Keratinocyte (primary cell): ENCODE measurements around the gene TFF1. TPM values are rescaled to one million over a fixed set of nuclear protein-coding genes. Genes with fewer than 3 reads are reported as not detected.

Experiments
- DNase-seq: peaks from one replicate; pipeline ENCODE4 v3.0.0-alpha.2; 2011; ENCODE audit warnings: low read depth, missing footprints, low spot score
- FAIRE-seq: peaks from 2 replicates; lab custom pipeline; 2011; peaks lifted over from hg19 to GRCh38; lab: Jason Lieb, UNC
- H2AFZ ChIP-seq: 2 replicates; pipeline ENCODE4 v1.6.0; 2012; ENCODE audit warnings: low read length, control low read depth, inconsistent platforms; ENCODE audit not compliant: control insufficient read depth
- H3K27ac ChIP-seq: 2 replicates; pipeline ENCODE4 v1.5.1; 2011; ENCODE audit warnings: low read length; ENCODE audit not compliant: control insufficient read depth, insufficient read depth
- H3K27me3 ChIP-seq: 3 replicates; pipeline ENCODE4 v1.6.0; 2011; ENCODE audit warnings: low read length; ENCODE audit not compliant: control insufficient read depth, insufficient read depth; ENCODE audit errors: extremely low read depth
- H3K36me3 ChIP-seq, 2 experiments: 2 replicates in 1 of 2; 3 replicates in 1 of 2; pipeline ENCODE4 v1.5.1; 2011; ENCODE audit warnings: low read length in 2 of 2, mild to moderate bottlenecking in 1 of 2; ENCODE audit not compliant: control insufficient read depth in 2 of 2, insufficient read depth in 2 of 2; ENCODE audit errors: extremely low read depth in 1 of 2
- H3K4me1 ChIP-seq: 3 replicates; pipeline ENCODE4 v1.5.1; 2011; ENCODE audit warnings: low read length; ENCODE audit not compliant: control insufficient read depth, insufficient read depth; ENCODE audit errors: extremely low read depth
- H3K4me2 ChIP-seq: 3 replicates; pipeline ENCODE4 v1.6.0; 2011; ENCODE audit warnings: low read depth, low read length; ENCODE audit not compliant: control insufficient read depth, insufficient read depth; ENCODE audit errors: extremely low read depth
- H3K4me3 ChIP-seq, 3 experiments: fragments of 200-600 bp in 1 of 3; sonication (generic) in 1 of 3; 2 replicates in 2 of 3; 3 replicates in 1 of 3; pipeline ENCODE4 v1.5.1; 2011 to 2016; ENCODE audit warnings: low read length in 3 of 3, mild to moderate bottlenecking in 3 of 3, control low read depth in 2 of 3, inconsistent platforms in 1 of 3, low read depth in 1 of 3, mixed read lengths in 1 of 3, mixed run types in 1 of 3, moderate library complexity in 1 of 3; ENCODE audit not compliant: control insufficient read depth in 2 of 3, insufficient read depth in 2 of 3; ENCODE audit errors: extremely low read depth in 1 of 3
- H3K79me2 ChIP-seq: 2 replicates; pipeline ENCODE4 v1.6.0; 2012; ENCODE audit warnings: low read length; ENCODE audit not compliant: control insufficient read depth, insufficient read depth
- H3K9ac ChIP-seq: 3 replicates; pipeline ENCODE4 v1.6.0; 2011; ENCODE audit warnings: low read length; ENCODE audit not compliant: control insufficient read depth, insufficient read depth; ENCODE audit errors: extremely low read depth
- H3K9me1 ChIP-seq: 3 replicates; pipeline ENCODE4 v1.6.0; 2011; ENCODE audit warnings: low read length; ENCODE audit not compliant: control insufficient read depth, insufficient read depth; ENCODE audit errors: extremely low read depth
- H3K9me3 ChIP-seq: 2 replicates; pipeline ENCODE4 v1.5.1; 2012; ENCODE audit warnings: low read depth, low read length; ENCODE audit not compliant: control insufficient read depth
- H4K20me1 ChIP-seq: 3 replicates; pipeline ENCODE4 v1.6.0; 2011; ENCODE audit warnings: low read length; ENCODE audit not compliant: control insufficient read depth, insufficient read depth; ENCODE audit errors: extremely low read depth
- CTCF ChIP-seq, 3 experiments: IDR thresholded peaks in 1 of 3; conservative IDR thresholded peaks in 1 of 3; optimal IDR thresholded peaks in 1 of 3; 2 replicates in 2 of 3; 3 replicates in 1 of 3; pipeline versions ENCODE3 to v1.5.1; 2011; ENCODE audit warnings: low read length in 3 of 3, mild to moderate bottlenecking in 3 of 3, moderate library complexity in 2 of 3, control low read depth in 1 of 3, inconsistent platforms in 1 of 3; ENCODE audit not compliant: insufficient read depth in 2 of 3; ENCODE audit errors: extremely low read depth in 1 of 3
- EZH2 ChIP-seq: IDR thresholded peaks from one replicate; pipeline ENCODE4 v1.6.1; 2012; ENCODE audit warnings: inconsistent platforms, mild to moderate bottlenecking, low read length, moderate library complexity
- dilution Hi-C: fragments of 300-500 bp; cut with MboI; formaldehyde crosslinking; loops from one replicate; pipeline ENCODE4 v1.7.0; 2020; ENCODE audit warnings: low sequenced_read_pairs; ENCODE audit not compliant: extremely low pct_ligation_motif_present
- polyA plus RNA-seq, 5 experiments: library from polyadenylated mRNA; depleted of rRNA in 3 of 5; stranded (reverse) in 3 of 5; stranded (forward) in 1 of 5; unstranded in 1 of 5; fragments of >200 nt; gene quantifications; 1 replicate in 1 of 5; 2 replicates in 3 of 5; 3 replicates in 1 of 5; pipeline versions ENCODE4 v1.2.1 to v1.2.3, GENCODE V29; 2011 to 2012; ENCODE audit warnings: missing spikeins in 2 of 5, low read depth in 1 of 5, low replicate concordance in 1 of 5

Gene TFF1
- polyA plus RNA-seq, 1 donor (not counting 4 experiments of a cell fraction or from before 2014, with no cell fraction given) = not detected

- dilution Hi-C loops = no loop called here
- no peak for FAIRE-seq
- H3K27ac ChIP-seq = no peak overlapping the region
Observed at GRCh38 chr21:42319376-42319775, 47.0 kb downstream of the TFF1 start.

GRCh38 chr21:42317826-42318746 is 48.2 kb downstream of the TFF1 start:
- Histone ChIP-seq H3K9me1 (no peaks in the 10 kb centered on the region), H3K9me3 (no peaks in the 10 kb centered on the region), H3K9ac (no peak overlapping the region), H3K4me2 (no peak overlapping the region), H3K79me2 (no peaks in the 10 kb centered on the region), H3K27me3 (peaks cover 12% of the 10 kb centered on the region), H4K20me1 (no peaks in the 10 kb centered on the region), H3K27ac (no peak overlapping the region), H3K36me3 (no peaks in the 10 kb centered on the region), H3K4me1 (no peaks in the 10 kb centered on the region), H3K4me3 (no peak overlapping the region), H2AFZ (no peak overlapping the region)
- TF ChIP-seq EZH2 (no peak), CTCF (optimal IDR thresholded peaks at IDR 0.05 in 1 of 3, IDR thresholded peaks at IDR 0.05 in 1 of 3, conservative IDR thresholded peaks at IDR 0.05 in 1 of 3; ENCODE audit: extremely low read depth in 1 of 3, insufficient read depth in 2 of 3, low read length in 3 of 3) (no peak)
- FAIRE-seq (no peak), DNase-seq (no peak)
- dilution Hi-C loops = no loop called here

More at GRCh38 chr21:42319376-42319775, 47.0 kb downstream of the TFF1 start:
- no peak overlapping the region for H2AFZ ChIP-seq
- DNase-seq = no peak
- H3K36me3 ChIP-seq = no peaks in the 10 kb centered on the region
- H3K9ac ChIP-seq = no peak overlapping the region
- no peaks in the 10 kb centered on the region for H4K20me1 ChIP-seq
- no peak overlapping the region for H3K4me3 ChIP-seq
- no peaks in the 10 kb centered on the region for H3K4me1 ChIP-seq
- H3K27me3 ChIP-seq = peaks cover 12% of the 10 kb centered on the region
- no peaks in the 10 kb centered on the region for H3K9me1 ChIP-seq
- no peaks in the 10 kb centered on the region for H3K9me3 ChIP-seq
- TF ChIP-seq EZH2 (no peak), CTCF (optimal IDR thresholded peaks at IDR 0.05 in 1 of 3, IDR thresholded peaks at IDR 0.05 in 1 of 3, conservative IDR thresholded peaks at IDR 0.05 in 1 of 3; ENCODE audit: extremely low read depth in 1 of 3, insufficient read depth in 2 of 3, low read length in 3 of 3) (no peak)
- no peak overlapping the region for H3K4me2 ChIP-seq
- no peaks in the 10 kb centered on the region for H3K79me2 ChIP-seq
